Measurements from ENCODE around the gene MLC1.
A peak's percentile ranks its signal among the peaks of the same experiment; 100 is the strongest.

MLC1 gene

GRCh38 chr22:50121202-50121740 lies 36.0 kb upstream of the MLC1 start:
- H3K4me3 ChIP-seq (ENCODE audit: low read depth, low read length): no peak overlapping the region
- TF ChIP-seq CTCF (IDR thresholded peaks at IDR 0.05; ENCODE audit: low read depth, low read length, missing control alignments): no peak
- no peak for DNase-seq (ENCODE audit: low read depth)
- in situ Hi-C loops (cut with HindIII; ENCODE audit: low sequenced_read_pairs): no loop called here

- TF ChIP-seq CTCF (IDR thresholded peaks at IDR 0.05; ENCODE audit: low read depth, low read length, missing control alignments): no peak
- no peak for DNase-seq (ENCODE audit: low read depth)
- no peak overlapping the region for H3K4me3 ChIP-seq (ENCODE audit: low read depth, low read length)
- in situ Hi-C loops (cut with HindIII; ENCODE audit: low sequenced_read_pairs): no loop called here
Observed at GRCh38 chr22:50119768-50120251, 34.6 kb upstream of the MLC1 start.

GRCh38 chr22:50119169-50119767 lies 34.0 kb upstream of the MLC1 start:
- TF ChIP-seq CTCF (IDR thresholded peaks at IDR 0.05; ENCODE audit: low read depth, low read length, missing control alignments): no peak
- no peak for DNase-seq (ENCODE audit: low read depth)
- H3K4me3 ChIP-seq (ENCODE audit: low read depth, low read length): no peak overlapping the region
- in situ Hi-C loops (cut with HindIII; ENCODE audit: low sequenced_read_pairs): no loop called here

GRCh38 chr22:50118557-50119168 lies 33.4 kb upstream of the MLC1 start:
- no peak overlapping the region for H3K4me3 ChIP-seq (ENCODE audit: low read depth, low read length)
- TF ChIP-seq CTCF (IDR thresholded peaks at IDR 0.05; ENCODE audit: low read depth, low read length, missing control alignments): no peak
- peak; percentile 81 for DNase-seq (ENCODE audit: low read depth)
- in situ Hi-C loops (cut with HindIII; ENCODE audit: low sequenced_read_pairs): no loop called here

GRCh38 chr22:50118129-50118528 lies 32.9 kb upstream of the MLC1 start:
- no peak for DNase-seq (ENCODE audit: low read depth)
- no peak for TF ChIP-seq CTCF (IDR thresholded peaks at IDR 0.05; ENCODE audit: low read depth, low read length, missing control alignments)
- in situ Hi-C loops (cut with HindIII; ENCODE audit: low sequenced_read_pairs): no loop called here
- no peak overlapping the region for H3K4me3 ChIP-seq (ENCODE audit: low read depth, low read length)

GRCh38 chr22:50117168-50117762 lies 32.0 kb upstream of the MLC1 start:
- in situ Hi-C loops (cut with HindIII; ENCODE audit: low sequenced_read_pairs): no loop called here
- TF ChIP-seq CTCF (IDR thresholded peaks at IDR 0.05; ENCODE audit: low read depth, low read length, missing control alignments): no peak
- no peak overlapping the region for H3K4me3 ChIP-seq (ENCODE audit: low read depth, low read length)
- no peak for DNase-seq (ENCODE audit: low read depth)
